Testis (tissue), 2 donors: ENCODE data around the gene PLXND1.

ENCODE experiments used
- CTCF ChIP-seq, 3 experiments: fragments of 450-650 bp in 2 of 3; fragments of 200-600 bp in 1 of 3; sonication (generic) in 1 of 3; IDR thresholded peaks; one replicate each; pipeline ENCODE4 v1.5.1; 2016 to 2019; ENCODE audit warnings: antibody characterized with exemption in 3 of 3, mild to moderate bottlenecking in 2 of 3, moderate library complexity in 1 of 3
- POLR2A ChIP-seq: fragments of 450-650 bp; IDR thresholded peaks from one replicate; pipeline ENCODE4 v1.6.1; 2017; ENCODE audit warnings: antibody characterized with exemption, mild to moderate bottlenecking, moderate library complexity

GRCh38 chr3:129505341-129505740 is 101.1 kb downstream of the PLXND1 start:
- no peak for TF ChIP-seq CTCF (IDR thresholded peaks at IDR 0.05)
- TF ChIP-seq POLR2A = no peak
